B cell (primary cell): ENCODE data around the gene MARCHF3. TPM values are rescaled to one million over a fixed set of nuclear protein-coding genes. Genes with fewer than 3 reads are reported as not detected.

Experiments used
- ATAC-seq: fragments of 200-7000 bp; cut with Tn5 transposase; one replicate; pipeline ENCODE4 v1.10.0; 2021; ENCODE audit warnings: low read depth, mild to moderate bottlenecking, moderate number of reproducible peaks, moderate library complexity
- CTCF ChIA-PET: fragments of 350-600 bp; sonication (Branson Sonifier 250); formaldehyde crosslinking; loops from one replicate; lab custom pipeline; 2021; ENCODE audit warnings: antibody characterized with exemption, inconsistent platforms; lab: Charles Lee
- POLR2A ChIA-PET: fragments of 350-600 bp; sonication (Branson Sonifier 250); formaldehyde crosslinking; loops from one replicate; lab custom pipeline; 2021; ENCODE audit warnings: antibody characterized with exemption; lab: Charles Lee
- DNase-seq: peaks from one replicate; pipeline ENCODE4 v3.0.0; 2013
- H2AFZ ChIP-seq: 2 replicates; pipeline ENCODE4 v1.6.1; 2012; ENCODE audit warnings: mild to moderate bottlenecking, low read depth, low read length; ENCODE audit not compliant: insufficient read depth, poor library complexity, severe bottlenecking
- H3K27ac ChIP-seq, 2 donors: 1 replicate in 1 of 2; 2 replicates in 1 of 2; pipeline ENCODE4 v1.5.1; 2012 to 2013; ENCODE audit warnings: low read length in 2 of 2, mild to moderate bottlenecking in 2 of 2, moderate library complexity in 1 of 2
- H3K27me3 ChIP-seq, 4 experiments: fragments of 200-600 bp in 1 of 4; sonication (generic) in 1 of 4; replicated peaks in 1 of 4; 1 replicate in 2 of 4; 2 replicates in 2 of 4; pipeline versions ENCODE4 v1.6.1 to v1.7.0; 2013 to 2016; ENCODE audit warnings: low read length in 3 of 4, mild to moderate bottlenecking in 2 of 4, mixed read lengths in 1 of 4, moderate library complexity in 1 of 4; ENCODE audit not compliant: insufficient read depth in 4 of 4, control insufficient read depth in 3 of 4; ENCODE audit errors: control extremely low read depth in 1 of 4
- H3K36me3 ChIP-seq, 2 experiments: replicated peaks in 1 of 2; 1 replicate in 1 of 2; 2 replicates in 1 of 2; pipeline versions ENCODE4 v1.6.1 to v1.7.1; 2013; ENCODE audit warnings: low read length in 1 of 2; ENCODE audit not compliant: insufficient read depth in 2 of 2, control insufficient read depth in 1 of 2; ENCODE audit errors: control extremely low read depth in 1 of 2, extremely low read depth in 1 of 2
- H3K4me1 ChIP-seq, 2 donors: fragments of 200-600 bp in 1 of 2; sonication (generic) in 1 of 2; 1 replicate in 1 of 2; 2 replicates in 1 of 2; pipeline versions ENCODE4 v1.5.1 to v1.6.1; 2013 to 2017; ENCODE audit warnings: low read length in 2 of 2; ENCODE audit not compliant: control insufficient read depth in 2 of 2, insufficient read depth in 2 of 2
- H3K4me2 ChIP-seq: replicated peaks from 2 replicates; pipeline ENCODE3; 2012; ENCODE audit warnings: mild to moderate bottlenecking, low read depth, low read length; ENCODE audit not compliant: poor library complexity, severe bottlenecking
- H3K4me3 ChIP-seq, 5 experiments: fragments of 200-600 bp in 1 of 5; sonication (generic) in 1 of 5; 1 replicate in 3 of 5; 2 replicates in 2 of 5; pipeline versions ENCODE4 v1.5.1 to v1.7.0; 2011 to 2016; ENCODE audit warnings: low read length in 4 of 5, mild to moderate bottlenecking in 4 of 5, low read depth in 2 of 5, control low read depth in 1 of 5, moderate library complexity in 1 of 5; ENCODE audit not compliant: insufficient read depth in 1 of 5; ENCODE audit errors: control extremely low read depth in 1 of 5, extremely low read depth in 1 of 5
- H3K79me2 ChIP-seq: fragments of 200-600 bp; sonication (generic); one replicate; pipeline ENCODE4 v1.6.0; 2016; ENCODE audit warnings: low read length; ENCODE audit not compliant: control insufficient read depth, insufficient read depth
- H3K9ac ChIP-seq: fragments of 200-600 bp; sonication (generic); 2 replicates; pipeline ENCODE4 v1.6.1; 2017; ENCODE audit warnings: mild to moderate bottlenecking, low read length, moderate library complexity
- H3K9me3 ChIP-seq, 3 donors: one replicate each; pipeline versions ENCODE4 v1.6.1 to v1.7.1; 2013; ENCODE audit warnings: low read length in 2 of 3; ENCODE audit not compliant: control insufficient read depth in 2 of 3, insufficient read depth in 1 of 3; ENCODE audit errors: control extremely low read depth in 1 of 3
- H4K20me1 ChIP-seq: 2 replicates; pipeline ENCODE4 v1.6.0; 2012; ENCODE audit warnings: mild to moderate bottlenecking, low read length; ENCODE audit not compliant: insufficient read depth, control insufficient read depth, poor library complexity, severe bottlenecking
- H3K27ac Mint-ChIP-seq: one replicate; pipeline ENCODE4 v1.8.0; 2021; ENCODE audit warnings: mixed read lengths
- H3K27me3 Mint-ChIP-seq: one replicate; pipeline ENCODE4 v1.8.0; 2021; ENCODE audit warnings: mixed read lengths
- H3K4me1 Mint-ChIP-seq: one replicate; pipeline ENCODE4 v1.8.0; 2021; ENCODE audit warnings: mixed read lengths
- H3K4me3 Mint-ChIP-seq: one replicate; pipeline ENCODE4 v1.8.0; 2021; ENCODE audit warnings: mixed read lengths
- H3K9me3 Mint-ChIP-seq: one replicate; pipeline ENCODE4 v1.8.0; 2022; ENCODE audit warnings: mixed read lengths; ENCODE audit not compliant: insufficient read depth
- EZH2 ChIP-seq: IDR thresholded peaks from 2 replicates; pipeline ENCODE4 v1.6.1; 2012; ENCODE audit warnings: borderline replicate concordance, low read depth, mild to moderate bottlenecking, moderate library complexity, low read length; ENCODE audit not compliant: insufficient read depth, poor library complexity, severe bottlenecking
- WGBS: methylation state at CpG from one replicate; pipeline ENCODE4 v1.1.5; 2013; ENCODE audit warnings: missing lambda C conversion rate; ENCODE audit not compliant: insufficient coverage; 5-methylcytosine and 5-hydroxymethylcytosine counted together
- intact Hi-C: fragments of 100-400 bp; cut with micrococcal nuclease; formaldehyde crosslinking; loops from one replicate; pipeline ENCODE4 v1.10.0; 2022
- polyA plus RNA-seq: library from polyadenylated mRNA; depleted of rRNA; stranded (reverse); fragments of >200 nt; gene quantifications from 2 replicates; pipeline ENCODE4 v1.2.3, GENCODE V29; 2012
- total RNA-seq, 2 donors: library from RNA; stranded (reverse); fragments of 120-200 nt in 1 of 2; gene quantifications; 1 replicate in 1 of 2; 2 replicates in 1 of 2; pipeline versions ENCODE4 v1.2.3 to v1.2.4, GENCODE V29; 2013 to 2022
- TF ChIP-seq, protein P1 (sequence below): fragments of 200-600 bp; IDR thresholded peaks from one replicate; pipeline ENCODE4 v1.8.0; 2022; ENCODE audit warnings: antibody characterized with exemption, mild to moderate bottlenecking

The MARCHF3 gene
- total and polyA plus RNA-seq, 2 donors (not counting 1 experiment from before 2014, with no cell fraction given): 31.6 to 35.0 TPM

- Histone ChIP-seq H3K27me3 (no peaks in the 10 kb centered on the region), H3K79me2 (peaks cover 8% of the 10 kb centered on the region), H3K9me3 (no peaks in the 10 kb centered on the region), H4K20me1 (no peaks in the 10 kb centered on the region), H3K36me3 (peaks cover 11 to 21% of the 10 kb centered on the region in 2 experiments), H3K9ac (no peak overlapping the region), H3K4me3 (no peak overlapping the region), H2AFZ (no peak overlapping the region), H3K27ac (no peak overlapping the region), H3K4me2 (no peak overlapping the region), H3K4me1 (no peaks in the 10 kb centered on the region)
- Mint-ChIP-seq H3K27ac (no peak overlapping the region), H3K27me3 (no peaks in the 10 kb centered on the region), H3K4me1 (no peaks in the 10 kb centered on the region), H3K4me3 (no peak overlapping the region), H3K9me3 (no peaks in the 10 kb centered on the region)
- ChIA-PET CTCF (no interaction called here), POLR2A (no interaction called here)
- ATAC-seq: no peak
- TF ChIP-seq EZH2: no peak
- TF ChIP-seq, protein P1, sequence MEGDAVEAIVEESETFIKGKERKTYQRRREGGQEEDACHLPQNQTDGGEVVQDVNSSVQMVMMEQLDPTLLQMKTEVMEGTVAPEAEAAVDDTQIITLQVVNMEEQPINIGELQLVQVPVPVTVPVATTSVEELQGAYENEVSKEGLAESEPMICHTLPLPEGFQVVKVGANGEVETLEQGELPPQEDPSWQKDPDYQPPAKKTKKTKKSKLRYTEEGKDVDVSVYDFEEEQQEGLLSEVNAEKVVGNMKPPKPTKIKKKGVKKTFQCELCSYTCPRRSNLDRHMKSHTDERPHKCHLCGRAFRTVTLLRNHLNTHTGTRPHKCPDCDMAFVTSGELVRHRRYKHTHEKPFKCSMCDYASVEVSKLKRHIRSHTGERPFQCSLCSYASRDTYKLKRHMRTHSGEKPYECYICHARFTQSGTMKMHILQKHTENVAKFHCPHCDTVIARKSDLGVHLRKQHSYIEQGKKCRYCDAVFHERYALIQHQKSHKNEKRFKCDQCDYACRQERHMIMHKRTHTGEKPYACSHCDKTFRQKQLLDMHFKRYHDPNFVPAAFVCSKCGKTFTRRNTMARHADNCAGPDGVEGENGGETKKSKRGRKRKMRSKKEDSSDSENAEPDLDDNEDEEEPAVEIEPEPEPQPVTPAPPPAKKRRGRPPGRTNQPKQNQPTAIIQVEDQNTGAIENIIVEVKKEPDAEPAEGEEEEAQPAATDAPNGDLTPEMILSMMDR: no peak
- DNase-seq: no peak
- intact Hi-C loops: no loop called here
These were observed 36.4 kb upstream of the MARCHF3 start for GRCh38 chr5:127066721-127067120.

DNA sequence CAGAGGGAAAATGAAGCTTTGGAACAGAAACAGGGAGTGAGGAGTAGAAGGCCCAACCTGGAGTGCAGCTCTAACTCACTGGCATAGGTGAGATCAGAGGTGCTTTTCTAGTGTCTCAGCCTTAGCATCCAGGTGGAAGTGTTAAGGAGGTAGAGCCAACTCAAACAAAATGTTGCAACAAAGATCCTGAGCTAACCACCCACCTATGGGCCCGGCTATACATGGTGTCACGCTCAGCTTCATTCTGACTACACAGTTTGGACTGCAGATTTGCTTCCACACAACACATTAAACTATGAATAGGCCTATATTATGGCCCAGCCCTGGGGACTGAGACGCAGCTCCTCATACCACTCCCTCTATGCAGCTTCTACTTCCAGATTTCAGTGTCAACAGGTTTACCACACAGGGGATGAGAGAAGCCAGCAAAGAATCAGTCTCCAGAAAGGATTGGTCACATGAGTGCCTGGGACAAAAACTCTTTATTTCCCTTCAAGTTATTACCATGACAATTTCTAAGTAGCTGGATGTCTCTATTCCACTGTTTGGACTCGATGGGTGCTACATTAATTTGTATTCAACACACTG is 34.0 kb upstream of the MARCHF3 start:
- POLR2A ChIA-PET: no interaction called here
- Histone ChIP-seq H3K4me3 (no peak overlapping the region), H3K79me2 (peaks cover 8% of the 10 kb centered on the region), H3K4me1 (no peaks in the 10 kb centered on the region), H3K9ac (no peak overlapping the region), H3K27ac (no peak overlapping the region), H2AFZ (no peak overlapping the region), H4K20me1 (no peaks in the 10 kb centered on the region), H3K36me3 (peaks cover 3 to 10% of the 10 kb centered on the region in 2 experiments), H3K9me3 (no peaks in the 10 kb centered on the region), H3K4me2 (no peak overlapping the region), H3K27me3 (no peaks in the 10 kb centered on the region)
- ATAC-seq (no peak), DNase-seq (no peak)
- CTCF ChIA-PET: interaction anchor here (1.2 kb wide), 1 partner anchor 8 kb away, joined by 3 read pairs; the partner anchor contains the start of gene C5orf63
- Mint-ChIP-seq H3K4me3 (no peak overlapping the region), H3K27me3 (no peaks in the 10 kb centered on the region), H3K9me3 (no peaks in the 10 kb centered on the region), H3K27ac (no peak overlapping the region), H3K4me1 (peaks cover 4% of the 10 kb centered on the region)
- intact Hi-C loops: no loop called here
- WGBS: 93% methylated on average over 4 of the region's 4 CpGs
- TF ChIP-seq, protein P1: no peak
- no peak for TF ChIP-seq EZH2
